Activated CD4-positive, alpha-beta T cell treated with anti-CD3 and anti-CD28 coated beads, Interleukin-2, amount 10 ng/mL, durations not matched to agents 24 days and 14 days (primary cell): ENCODE measurements around the gene ARHGAP30. TPM values are rescaled to one million over a fixed set of nuclear protein-coding genes. Genes with fewer than 3 reads are reported as not detected.

Experiments used
- DNase-seq: peaks from one replicate; pipeline ENCODE4 v3.0.0; 2022
- H3K27ac Mint-ChIP-seq: one replicate; pipeline ENCODE4 v1.8.0; 2022; ENCODE audit warnings: mild to moderate bottlenecking, mixed read lengths
- H3K27me3 Mint-ChIP-seq: one replicate; pipeline ENCODE4 v1.8.0; 2022; ENCODE audit warnings: mixed read lengths
- H3K36me3 Mint-ChIP-seq: one replicate; pipeline ENCODE4 v1.8.0; 2022; ENCODE audit warnings: low read depth, mild to moderate bottlenecking, mixed read lengths
- H3K4me1 Mint-ChIP-seq: one replicate; pipeline ENCODE4 v1.8.0; 2021; ENCODE audit warnings: mixed read lengths
- H3K4me3 Mint-ChIP-seq: one replicate; pipeline ENCODE4 v1.8.0; 2022; ENCODE audit warnings: mild to moderate bottlenecking, moderate library complexity, mixed read lengths
- H3K9me3 Mint-ChIP-seq: one replicate; pipeline ENCODE4 v1.8.0; 2021; ENCODE audit warnings: mixed read lengths
- intact Hi-C: fragments of 100-400 bp; cut with micrococcal nuclease; formaldehyde crosslinking; loops from one replicate; pipeline ENCODE4 v1.15.1; 2023
- total RNA-seq: library from RNA; stranded (reverse); gene quantifications from 2 replicates; pipeline ENCODE4 v1.2.3, GENCODE V29; 2022

Gene ARHGAP30
- total RNA-seq, 1 donor from 2014 or later: 139 TPM

GRCh38 chr1:161051219-161051618 lies 18.5 kb downstream of the ARHGAP30 start:
- H3K27ac Mint-ChIP-seq: no peak overlapping the region

GRCh38 chr1:161048949-161049722 lies 20.6 kb downstream of the ARHGAP30 start:
- H3K27ac Mint-ChIP-seq: peak overlapping the region; percentile 77
- H3K4me1 Mint-ChIP-seq: peaks cover 35% of the 10 kb centered on the region

More at GRCh38 chr1:161051219-161051618, 18.5 kb downstream of the ARHGAP30 start:
- DNase-seq: no peak
- H3K27me3 Mint-ChIP-seq: no peaks in the 10 kb centered on the region
- H3K4me1 Mint-ChIP-seq: peaks cover 29% of the 10 kb centered on the region
- no peak overlapping the region for H3K4me3 Mint-ChIP-seq
- no peaks in the 10 kb centered on the region for H3K9me3 Mint-ChIP-seq
- H3K36me3 Mint-ChIP-seq: peaks cover 68% of the 10 kb centered on the region
- intact Hi-C loops: no loop called here

DNA sequence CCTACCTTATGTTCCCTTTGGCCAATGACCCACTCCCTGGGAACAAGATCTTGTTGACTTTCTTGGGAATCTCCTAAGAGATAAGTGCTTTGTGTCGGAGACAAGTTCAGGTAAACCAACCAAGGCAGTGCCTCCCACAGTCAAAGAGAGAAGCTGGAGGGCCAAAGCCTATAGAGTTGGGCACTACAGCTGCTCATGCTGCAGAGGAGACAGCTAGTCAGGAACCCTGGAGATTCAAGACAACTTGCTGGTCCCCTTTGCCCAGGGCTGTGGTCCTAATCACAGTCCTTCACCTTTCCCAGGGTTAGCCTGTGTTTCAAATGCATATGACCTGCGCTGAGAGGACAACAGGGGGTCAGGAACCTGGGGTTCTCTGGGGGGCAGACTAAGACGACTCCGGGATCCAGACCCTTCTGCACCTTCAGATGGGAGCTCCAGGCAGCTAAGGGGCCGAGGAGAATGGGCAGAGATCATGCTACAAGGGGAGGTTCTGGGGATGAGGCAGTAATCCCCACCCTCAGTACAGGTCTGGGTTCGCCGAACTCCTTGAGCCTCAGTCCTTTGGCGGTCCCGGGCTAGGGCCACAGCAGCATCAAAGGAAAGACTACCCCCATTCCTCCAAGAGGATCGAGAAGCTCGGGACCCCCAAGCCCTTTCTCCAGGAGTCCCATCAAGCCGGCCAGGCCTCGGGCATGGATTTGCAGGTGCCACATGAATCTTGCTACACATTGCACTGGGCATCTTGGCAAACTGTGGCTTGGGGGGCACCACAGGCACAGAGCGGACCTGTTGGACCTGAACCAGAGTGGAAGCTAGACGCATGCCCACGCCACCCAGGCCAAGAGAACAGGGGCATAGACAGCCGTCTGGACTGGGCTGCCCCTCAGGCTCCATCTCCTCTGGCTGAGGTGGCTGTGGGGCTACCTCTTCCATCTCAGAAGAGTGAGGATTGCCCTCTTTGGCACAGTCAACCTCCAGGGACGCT lies 22.0 kb downstream of the ARHGAP30 start:
- Mint-ChIP-seq H3K9me3 (no peaks in the 10 kb centered on the region), H3K4me1 (peaks cover 35% of the 10 kb centered on the region), H3K36me3 (peaks cover 48% of the 10 kb centered on the region), H3K27me3 (no peaks in the 10 kb centered on the region), H3K27ac (peak overlapping the region; percentile 97), H3K4me3 (no peak overlapping the region)
- intact Hi-C loops: loop anchor here (10.0 kb wide), 1 partner anchor 347 kb away; no protein-coding TSS in a partner anchor
- peak; percentile 62 for DNase-seq

More at GRCh38 chr1:161048949-161049722, 20.6 kb downstream of the ARHGAP30 start:
- no peaks in the 10 kb centered on the region for H3K27me3 Mint-ChIP-seq
- H3K4me3 Mint-ChIP-seq: no peak overlapping the region
- intact Hi-C loops: loop anchor here (10.0 kb wide), 1 partner anchor 346 kb away; no protein-coding TSS in a partner anchor
- H3K36me3 Mint-ChIP-seq: peaks cover 57% of the 10 kb centered on the region
- no peaks in the 10 kb centered on the region for H3K9me3 Mint-ChIP-seq
- DNase-seq: no peak

GRCh38 chr1:161046605-161047228 lies 23.0 kb downstream of the ARHGAP30 start:
- H3K36me3 Mint-ChIP-seq: peaks cover 46% of the 10 kb centered on the region
- intact Hi-C loops: loop anchor here (1.0 to 10.0 kb wide), 3 partner anchors 22 to 348 kb away; no protein-coding TSS in a partner anchor
- H3K27me3 Mint-ChIP-seq: no peaks in the 10 kb centered on the region
- peak overlapping the region; percentile 84 for H3K4me3 Mint-ChIP-seq
- peak; percentile 63 for DNase-seq
- no peaks in the 10 kb centered on the region for H3K9me3 Mint-ChIP-seq
- peak overlapping the region; percentile 97 for H3K27ac Mint-ChIP-seq
- H3K4me1 Mint-ChIP-seq: peaks cover 38% of the 10 kb centered on the region

DNA sequence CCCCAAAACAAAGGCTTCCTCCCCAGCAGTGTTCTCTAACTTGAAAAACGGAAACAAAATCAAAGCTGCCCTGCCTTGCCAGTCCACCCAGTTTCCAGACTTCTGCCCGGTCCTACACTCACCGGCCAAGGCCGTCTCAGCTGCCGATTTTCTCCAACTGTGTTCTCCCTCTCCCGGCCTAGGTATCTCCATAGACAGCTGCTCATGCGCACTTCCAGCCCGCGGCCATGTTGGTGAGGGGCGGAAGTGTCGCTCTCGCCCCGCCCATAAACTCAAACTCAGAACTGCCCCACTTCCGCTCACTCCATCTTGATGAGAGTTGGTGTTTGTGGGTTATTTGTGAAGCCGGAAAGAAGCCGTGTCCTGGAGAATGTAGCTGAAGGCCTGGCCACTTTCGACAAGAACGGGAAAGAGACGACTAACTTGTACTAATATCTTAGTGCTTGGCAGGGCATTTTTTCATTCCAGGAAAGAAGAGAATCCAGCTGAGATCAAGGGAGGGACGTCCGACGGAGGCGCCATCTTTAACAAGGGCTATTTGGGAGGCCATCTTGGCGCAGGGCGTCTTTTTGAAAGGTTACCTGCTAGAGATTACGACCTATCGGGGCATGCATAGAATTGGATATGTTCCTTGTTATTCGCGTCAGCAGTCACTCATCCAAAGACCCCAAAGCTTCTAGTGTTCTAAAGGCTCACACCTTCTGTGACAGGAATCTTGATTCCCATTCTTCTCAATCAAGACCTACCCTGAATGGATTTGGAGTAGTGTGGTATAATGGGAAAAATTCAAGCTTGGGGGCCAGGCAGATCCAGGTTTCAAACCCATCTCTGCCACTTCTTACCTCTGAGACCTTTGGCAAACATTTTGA lies 23.7 kb downstream of the ARHGAP30 start, which contains the start of gene USF1:
TSS of gene USF1 (minus strand) at position 242 of the 869 bp plus-strand sequence. CDS start 2,702 bp downstream, outside the sequence.
- Mint-ChIP-seq H3K4me1 (peaks cover 42% of the 10 kb centered on the region), H3K9me3 (no peaks in the 10 kb centered on the region), H3K4me3 (peak within 1 kb of the TSS; percentile 84), H3K36me3 (peaks cover 51% of the 10 kb centered on the region), H3K27me3 (no peaks in the 10 kb centered on the region), H3K27ac (peak within 1 kb of the TSS; percentile 97)
- intact Hi-C loops: loop anchor here (1.0 to 10.0 kb wide), 6 partner anchors 22 to 349 kb away; partner anchors contain the start of gene NDUFS2
- peak; percentile 99 for DNase-seq

DNA sequence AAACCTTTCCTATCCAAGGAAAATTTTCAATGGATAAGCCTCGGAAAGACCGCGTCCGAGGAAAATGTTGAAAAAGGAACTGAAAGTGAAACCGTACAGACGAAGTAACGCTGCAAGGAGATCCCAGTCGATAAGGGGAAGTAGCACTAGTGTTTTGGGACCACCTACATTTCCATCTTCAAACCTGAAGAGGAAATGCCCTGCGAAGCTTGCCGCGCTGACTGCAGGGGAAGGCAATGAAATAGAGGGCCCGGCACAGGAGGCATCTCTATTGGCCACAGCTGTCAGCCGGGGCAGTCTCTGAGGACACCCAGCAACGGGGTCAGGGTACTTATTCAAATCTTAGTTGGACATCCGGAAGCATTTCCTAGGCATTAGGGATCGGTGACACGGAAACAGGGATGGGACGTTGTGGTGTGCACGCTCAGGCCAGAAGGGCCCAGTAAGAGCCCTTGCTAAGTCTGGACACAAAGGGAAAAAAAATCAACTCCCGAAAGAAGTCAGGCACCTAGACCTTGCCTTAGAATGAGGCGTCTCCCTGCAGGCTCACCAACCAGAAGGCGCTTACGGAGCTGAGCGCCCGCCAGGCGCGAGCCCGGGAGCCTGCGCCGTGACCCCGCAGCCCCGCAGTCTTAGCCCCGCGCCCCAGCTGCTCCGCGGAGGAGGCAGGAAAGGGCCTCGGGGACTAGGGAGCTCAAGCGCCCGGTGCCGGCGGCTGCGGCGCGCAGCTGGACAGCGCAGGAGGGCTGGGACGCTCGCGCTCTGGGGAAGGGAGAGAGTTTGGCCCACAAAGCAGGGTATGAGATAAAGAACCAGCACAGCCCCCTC lies 24.6 kb downstream of the ARHGAP30 start:
- Mint-ChIP-seq H3K4me3 (peak overlapping the region; percentile 84), H3K27ac (peak overlapping the region; percentile 97), H3K27me3 (no peaks in the 10 kb centered on the region), H3K36me3 (peaks cover 56% of the 10 kb centered on the region), H3K9me3 (no peaks in the 10 kb centered on the region), H3K4me1 (peaks cover 40% of the 10 kb centered on the region)
- peak; percentile 92 for DNase-seq
- intact Hi-C loops: loop anchor here (1.0 to 10.0 kb wide), 4 partner anchors 47 to 350 kb away; partner anchors contain the start of gene NDUFS2

DNA sequence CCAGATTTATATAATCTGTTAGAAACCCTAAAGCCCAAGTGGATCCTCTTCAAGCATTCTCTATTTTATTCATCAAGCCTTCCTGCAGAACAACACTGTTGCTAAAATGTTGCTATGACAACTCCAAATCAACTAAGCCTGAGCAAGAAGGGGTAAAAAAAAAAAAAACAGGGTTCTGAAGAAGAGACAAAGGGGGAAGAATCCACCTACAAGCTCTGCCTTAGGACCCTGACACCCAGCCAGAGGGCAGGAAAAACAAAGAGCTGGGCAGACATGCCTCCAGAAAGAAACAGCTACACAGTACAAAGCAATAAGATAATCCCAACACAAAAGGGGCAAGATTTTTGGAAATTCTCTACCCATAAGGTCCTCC lies 25.2 kb downstream of the ARHGAP30 start:
- peak overlapping the region; percentile 97 for H3K27ac Mint-ChIP-seq
- H3K4me3 Mint-ChIP-seq: peak overlapping the region; percentile 84
- intact Hi-C loops: loop anchor here (2.0 to 10.0 kb wide), 2 partner anchors 48 to 350 kb away; no protein-coding TSS in a partner anchor
- no peaks in the 10 kb centered on the region for H3K9me3 Mint-ChIP-seq
- H3K4me1 Mint-ChIP-seq: peaks cover 43% of the 10 kb centered on the region
- no peak for DNase-seq
- H3K36me3 Mint-ChIP-seq: peaks cover 57% of the 10 kb centered on the region
- no peaks in the 10 kb centered on the region for H3K27me3 Mint-ChIP-seq

GRCh38 chr1:161039546-161039945 lies 30.1 kb downstream of the ARHGAP30 start:
- intact Hi-C loops: loop anchor here (2.0 kb wide), 1 partner anchor 19 kb away; the partner anchor contains the start of gene F11R
- H3K9me3 Mint-ChIP-seq: no peaks in the 10 kb centered on the region

DNA sequence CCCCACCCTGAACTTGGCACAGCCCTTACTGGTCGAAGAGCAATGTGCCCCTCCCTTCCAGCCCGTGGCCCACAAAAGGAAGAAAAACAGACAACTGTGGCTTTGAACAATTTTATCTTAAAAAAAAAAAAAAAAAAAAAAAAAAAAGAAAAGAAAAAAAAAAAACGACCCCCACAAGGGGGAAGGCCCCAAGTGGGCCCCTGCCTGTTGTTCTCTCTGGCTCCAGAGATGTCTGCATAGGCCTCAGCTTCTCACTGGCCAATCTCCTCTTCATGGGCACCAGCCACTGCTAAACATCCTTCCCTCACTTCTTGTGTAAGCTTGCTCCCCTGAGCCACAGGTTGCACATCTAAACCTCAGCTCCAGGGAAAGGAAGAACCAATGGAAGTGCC lies 30.5 kb downstream of the ARHGAP30 start:
- DNase-seq: no peak
- Mint-ChIP-seq H3K36me3 (peaks cover 40% of the 10 kb centered on the region), H3K27ac (peak overlapping the region; percentile 93), H3K4me3 (peak overlapping the region; percentile 97), H3K4me1 (peaks cover 32% of the 10 kb centered on the region), H3K9me3 (no peaks in the 10 kb centered on the region), H3K27me3 (no peaks in the 10 kb centered on the region)
- intact Hi-C loops: loop anchor here (2.0 kb wide), 1 partner anchor 18 kb away; the partner anchor contains the start of gene F11R

More at GRCh38 chr1:161039546-161039945, 30.1 kb downstream of the ARHGAP30 start:
- Mint-ChIP-seq H3K4me1 (peaks cover 36% of the 10 kb centered on the region), H3K27ac (peak overlapping the region; percentile 85), H3K36me3 (peaks cover 40% of the 10 kb centered on the region), H3K4me3 (peak overlapping the region; percentile 97), H3K27me3 (no peaks in the 10 kb centered on the region)
- no peak for DNase-seq

DNA sequence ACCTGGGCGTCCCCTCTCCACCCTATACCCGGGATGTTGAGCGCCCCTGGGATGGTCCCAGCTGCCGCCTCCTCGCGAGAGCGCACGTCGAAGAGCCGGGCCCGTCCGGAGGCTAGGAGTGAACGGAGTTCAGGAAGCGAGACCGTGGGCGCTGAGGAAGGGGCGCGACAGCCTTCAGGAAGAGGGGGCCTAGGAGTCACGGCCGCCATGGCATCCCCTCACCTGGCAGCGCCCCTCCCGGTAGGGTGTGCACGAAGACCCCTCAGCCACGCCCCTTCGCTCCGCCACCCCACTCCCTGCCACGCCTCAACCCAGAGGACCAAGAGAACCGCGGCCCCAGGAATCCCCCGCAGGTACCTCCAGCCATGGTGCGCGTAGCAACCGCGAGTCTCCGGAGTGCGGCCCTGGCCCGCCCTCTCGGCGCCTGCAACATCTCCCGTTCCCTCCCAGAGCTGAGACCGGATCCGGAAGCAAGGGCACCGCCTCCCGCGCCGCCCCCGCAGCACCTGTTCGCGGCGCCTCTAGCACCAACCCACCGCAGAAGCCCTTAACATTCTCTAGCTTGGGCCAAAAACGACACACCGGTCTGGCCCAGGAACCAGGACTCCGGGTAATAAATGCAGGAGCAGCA lies 31.1 kb downstream of the ARHGAP30 start, which contains the start of gene TSTD1:
TSS of gene TSTD1 (minus strand) at position 442 of the 631 bp plus-strand sequence. CDS start at position 367, 75 bp downstream.
- H3K4me1 Mint-ChIP-seq: peaks cover 32% of the 10 kb centered on the region
- H3K27ac Mint-ChIP-seq: peak within 1 kb of the TSS; percentile 93

More for the DNA sequence above, 31.1 kb downstream of the ARHGAP30 start, which contains the start of gene TSTD1:
- peak within 1 kb of the TSS; percentile 97 for H3K4me3 Mint-ChIP-seq
- H3K36me3 Mint-ChIP-seq: peaks cover 40% of the 10 kb centered on the region
- no peaks in the 10 kb centered on the region for H3K9me3 Mint-ChIP-seq
- DNase-seq: peak; percentile 96
- H3K27me3 Mint-ChIP-seq: no peaks in the 10 kb centered on the region
- intact Hi-C loops: loop anchor here (2.0 kb wide), 1 partner anchor 18 kb away; the partner anchor contains the start of gene F11R
